NCI-H460 (cell line): ENCODE results near the gene TRAF3IP1. TPM values are rescaled to one million over a fixed set of nuclear protein-coding genes. Genes with fewer than 3 reads are reported as not detected.

Experiments used
- DNase-seq: peaks from one replicate; pipeline ENCODE4 v3.0.0-alpha.2; 2016; ENCODE audit warnings: low read depth; ENCODE audit errors: extremely low read depth
- total RNA-seq: library from RNA; depleted of rRNA; stranded (reverse); fragments of >200 nt; shearing (Covaris generic); gene quantifications from 2 replicates; pipeline ENCODE4 v1.2.3, GENCODE V29; 2014

The TRAF3IP1 gene
- total RNA-seq, 1 experiment from 2014 or later = 8.9 TPM

- DNase-seq = no peak
Observed at GRCh38 chr2:238422940-238423339, 102.6 kb downstream of the TRAF3IP1 start.

GRCh38 chr2:238423561-238424312 is 103.4 kb downstream of the TRAF3IP1 start:
- DNase-seq = no peak

GRCh38 chr2:238424313-238424700 is 104.0 kb downstream of the TRAF3IP1 start:
- DNase-seq = no peak

GRCh38 chr2:238425505-238425978 is 105.2 kb downstream of the TRAF3IP1 start:
- DNase-seq = no peak

GRCh38 chr2:238425979-238426567 is 105.8 kb downstream of the TRAF3IP1 start:
- no peak for DNase-seq

- DNase-seq = peak; percentile 70
Observed at GRCh38 chr2:238426568-238427434, 106.5 kb downstream of the TRAF3IP1 start, which contains the start of gene ASB1. TSS of gene ASB1 (plus strand) at chr2:238426927. CDS start at chr2:238427071, 144 bp downstream.

GRCh38 chr2:238427435-238428162 is 107.3 kb downstream of the TRAF3IP1 start:
- no peak for DNase-seq

GRCh38 chr2:238428866-238429265 is 108.5 kb downstream of the TRAF3IP1 start:
- no peak for DNase-seq

GRCh38 chr2:238430781-238431180 is 110.5 kb downstream of the TRAF3IP1 start:
- DNase-seq = no peak

GRCh38 chr2:238431456-238431855 is 111.1 kb downstream of the TRAF3IP1 start:
- no peak for DNase-seq

GRCh38 chr2:238433300-238433915 is 113.1 kb downstream of the TRAF3IP1 start:
- no peak for DNase-seq

GRCh38 chr2:238433941-238434845 is 113.9 kb downstream of the TRAF3IP1 start:
- DNase-seq = no peak

- DNase-seq = no peak
Observed at GRCh38 chr2:238434846-238435751, 114.8 kb downstream of the TRAF3IP1 start.

GRCh38 chr2:238435752-238436096 is 115.4 kb downstream of the TRAF3IP1 start:
- no peak for DNase-seq

- peak; percentile 98 for DNase-seq
Observed at GRCh38 chr2:238438856-238439849, 118.8 kb downstream of the TRAF3IP1 start.

- DNase-seq = no peak
Observed at GRCh38 chr2:238439917-238440316, 119.6 kb downstream of the TRAF3IP1 start.

- no peak for DNase-seq
Observed at GRCh38 chr2:238440331-238440730, 120.0 kb downstream of the TRAF3IP1 start.
